Measurements from ENCODE around the gene FBXL2.

- no peak for TF ChIP-seq POLR2A (IDR thresholded peaks at IDR 0.05; ENCODE audit: low read length)
- no peak for TF ChIP-seq GATA1 (IDR thresholded peaks at IDR 0.05; ENCODE audit: low read depth, low read length)
Measured at GRCh38 chr3:33331414-33331813, 54.2 kb downstream of the FBXL2 start.

All from erythroblast (primary cell).